Amniotic epithelial cell (primary cell): ENCODE data around the gene SLC37A4.
"Not testable (repeated sequence)": the region's sequence is repeated elsewhere in the genome, so short reads cannot be mapped to it uniquely, and the experiment has no call there.

Experiments
- DNase-seq: peaks from one replicate; pipeline ENCODE4 v3.0.0-alpha.2; 2010; ENCODE audit warnings: low read depth

The SLC37A4 gene

GRCh38 chr11:119030329-119031047 lies at the start of gene SLC37A4:
Gene SLC37A4, minus strand, starts transcription at chr11:119030877.
- DNase-seq: peak; percentile 96

GRCh38 chr11:119078675-119079420 lies 48.2 kb upstream of the SLC37A4 start:
- no peak for DNase-seq

GRCh38 chr11:119077839-119078238 lies 47.2 kb upstream of the SLC37A4 start:
- DNase-seq: no peak

GRCh38 chr11:119067371-119068222 lies 36.9 kb upstream of the SLC37A4 start, which contains the start of gene VPS11:
Gene VPS11, plus strand, starts transcription at chr11:119067818. Its CDS starts 6 bp downstream, at chr11:119067824.
- DNase-seq: peak; percentile 90

GRCh38 chr11:119065369-119065768 lies 34.7 kb upstream of the SLC37A4 start:
- peak; percentile 38 for DNase-seq

- peak; percentile 73 for DNase-seq
Observed at GRCh38 chr11:119062779-119063178, 32.1 kb upstream of the SLC37A4 start.

GRCh38 chr11:119061256-119061655 lies 30.6 kb upstream of the SLC37A4 start:
- DNase-seq: no peak

- DNase-seq: not testable (repeated sequence)
Observed at GRCh38 chr11:119059128-119059527, 28.5 kb upstream of the SLC37A4 start.

GRCh38 chr11:119057000-119057769 lies 26.5 kb upstream of the SLC37A4 start, which contains the start of gene HYOU1:
Gene HYOU1, minus strand, starts transcription at chr11:119057205. Its CDS starts 1,045 bp downstream, at chr11:119056160.
- DNase-seq: peak; percentile 92

GRCh38 chr11:119056421-119056999 lies 25.8 kb upstream of the SLC37A4 start:
- DNase-seq: no peak

GRCh38 chr11:119055901-119056300 lies 25.2 kb upstream of the SLC37A4 start:
- peak; percentile 24 for DNase-seq

- no peak for DNase-seq
Observed at GRCh38 chr11:119054418-119054817, 23.7 kb upstream of the SLC37A4 start.

- no peak for DNase-seq
Observed at GRCh38 chr11:119052163-119052814, 21.6 kb upstream of the SLC37A4 start.

- DNase-seq: no peak
Observed at GRCh38 chr11:119051440-119052162, 20.9 kb upstream of the SLC37A4 start.

- no peak for DNase-seq
Observed at GRCh38 chr11:119049081-119049480, 18.4 kb upstream of the SLC37A4 start.

GRCh38 chr11:119048644-119049043 lies 18.0 kb upstream of the SLC37A4 start:
- DNase-seq: no peak

GRCh38 chr11:119047205-119047604 lies 16.5 kb upstream of the SLC37A4 start:
- DNase-seq: no peak

- no peak for DNase-seq
Observed at GRCh38 chr11:119046489-119046888, 15.8 kb upstream of the SLC37A4 start.

GRCh38 chr11:119044708-119045107 lies 14.0 kb upstream of the SLC37A4 start:
- DNase-seq: no peak

GRCh38 chr11:119042927-119043326 lies 12.2 kb upstream of the SLC37A4 start:
- DNase-seq: no peak
